GM18526 (cell line): ENCODE results near the gene APP.

ENCODE experiments used
- POLR2A ChIP-seq: IDR thresholded peaks from 3 replicates; pipeline ENCODE4 v1.6.1; 2011; ENCODE audit not compliant: insufficient read length; ENCODE audit errors: extremely low read depth

Gene APP

GRCh38 chr21:25994758-25995163 lies 175.8 kb downstream of the APP start:
- TF ChIP-seq POLR2A, result no peak

DNA sequence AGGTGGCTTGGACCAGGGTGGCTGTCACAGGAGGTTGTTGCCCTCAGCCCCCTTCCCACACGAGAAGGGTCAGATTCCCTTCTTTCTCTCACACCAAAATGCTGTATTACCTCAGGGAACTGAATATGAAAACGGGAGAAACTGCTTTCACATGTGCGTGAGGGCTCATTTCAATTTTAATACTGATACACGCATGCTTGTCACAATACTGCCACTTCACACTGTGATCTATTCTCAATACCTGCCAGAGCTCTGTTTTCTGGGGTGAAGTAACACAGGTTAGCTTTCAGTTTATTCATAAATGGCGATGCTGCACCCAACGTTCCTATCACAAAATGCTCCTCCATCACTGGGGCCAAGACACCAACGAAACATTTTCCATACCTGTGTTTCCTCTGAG lies 181.8 kb downstream of the APP start:
- TF ChIP-seq POLR2A, result no peak

GRCh38 chr21:25987531-25987930 lies 183.0 kb downstream of the APP start:
- no peak for TF ChIP-seq POLR2A

- no peak for TF ChIP-seq POLR2A
Observed at GRCh38 chr21:25986928-25987327, 183.6 kb downstream of the APP start.

DNA sequence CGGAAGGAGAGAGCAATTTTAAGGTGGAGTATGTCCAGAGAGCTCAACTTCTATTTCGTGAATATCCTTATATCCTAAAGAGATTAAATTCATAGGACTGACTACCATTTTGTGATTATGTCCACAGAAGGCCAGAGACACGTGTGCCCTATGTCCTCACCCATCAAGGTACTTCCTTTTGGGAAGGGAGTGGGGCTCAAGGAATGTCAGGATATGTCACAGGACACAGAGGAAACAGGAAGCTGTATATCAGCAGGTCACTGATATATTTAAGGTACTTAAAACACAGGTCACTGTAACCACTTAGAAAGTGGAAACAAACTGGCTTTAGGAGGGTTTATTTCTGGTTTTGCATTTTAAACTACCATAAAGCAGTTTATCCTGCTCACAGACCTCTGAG lies 184.6 kb downstream of the APP start:
- no peak for TF ChIP-seq POLR2A

DNA sequence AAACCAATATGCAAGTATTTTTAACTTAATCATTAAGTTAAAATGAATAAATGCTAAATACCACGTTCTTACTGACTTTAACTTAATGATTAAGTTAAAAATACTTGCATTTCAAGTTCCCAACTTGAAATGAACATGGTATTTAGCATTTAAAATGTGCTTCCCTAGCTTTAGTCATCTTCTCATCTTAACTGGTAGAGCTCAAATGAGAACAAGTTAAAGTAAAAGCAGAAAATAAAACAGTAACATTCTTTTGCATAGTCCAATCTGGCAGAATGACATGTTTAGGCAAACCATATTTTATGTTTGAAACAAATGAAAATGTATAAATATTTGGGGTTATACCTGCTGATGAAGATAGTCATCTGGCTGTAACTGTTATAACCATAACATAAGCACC lies 186.0 kb downstream of the APP start:
- TF ChIP-seq POLR2A, result no peak

GRCh38 chr21:25983745-25984144 lies 186.8 kb downstream of the APP start:
- TF ChIP-seq POLR2A, result no peak

DNA sequence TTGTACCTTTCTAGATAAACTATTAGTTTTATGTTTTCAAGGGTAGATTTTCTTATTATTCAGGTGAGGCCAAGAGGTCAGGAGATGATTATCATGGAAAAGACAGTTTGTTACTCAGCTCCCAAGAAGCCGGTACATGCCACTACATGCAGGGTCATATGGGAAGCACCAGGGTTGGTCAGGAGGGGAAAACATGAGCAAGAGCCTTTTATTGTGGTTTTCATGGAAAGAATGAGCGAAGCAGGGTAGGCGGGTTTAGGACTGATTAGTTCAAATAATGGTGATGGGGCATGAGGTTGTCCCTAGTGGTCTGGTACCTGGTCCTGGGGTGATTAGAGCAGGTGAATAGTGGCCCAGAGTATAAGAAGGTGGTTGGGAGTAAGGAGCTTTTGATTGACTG lies 189.9 kb downstream of the APP start:
- TF ChIP-seq POLR2A, result no peak

- TF ChIP-seq POLR2A, result no peak
Observed at GRCh38 chr21:25979845-25980616, 190.5 kb downstream of the APP start.

- TF ChIP-seq POLR2A, result no peak
Observed at GRCh38 chr21:25977068-25977611, 193.4 kb downstream of the APP start.

DNA sequence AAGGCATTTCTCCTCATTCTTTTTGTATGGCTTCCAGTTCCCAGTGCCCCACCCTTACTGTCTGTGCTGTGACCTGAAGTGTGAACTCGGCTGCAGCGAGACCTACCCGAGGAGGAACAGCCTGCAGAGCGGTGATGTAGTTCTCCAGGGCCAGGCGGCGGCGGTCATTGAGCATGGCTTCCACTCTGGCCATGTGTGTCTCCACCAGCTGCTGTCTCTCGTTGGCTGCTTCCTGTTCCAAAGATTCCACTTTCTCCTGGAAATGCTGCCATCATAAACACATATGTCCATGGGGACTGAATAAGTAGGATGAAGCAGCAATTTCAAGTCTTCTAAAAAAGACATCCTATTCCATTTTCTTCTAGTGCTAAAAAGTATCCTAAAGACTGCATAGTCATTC lies 195.6 kb downstream of the APP start:
- TF ChIP-seq POLR2A, result no peak

DNA sequence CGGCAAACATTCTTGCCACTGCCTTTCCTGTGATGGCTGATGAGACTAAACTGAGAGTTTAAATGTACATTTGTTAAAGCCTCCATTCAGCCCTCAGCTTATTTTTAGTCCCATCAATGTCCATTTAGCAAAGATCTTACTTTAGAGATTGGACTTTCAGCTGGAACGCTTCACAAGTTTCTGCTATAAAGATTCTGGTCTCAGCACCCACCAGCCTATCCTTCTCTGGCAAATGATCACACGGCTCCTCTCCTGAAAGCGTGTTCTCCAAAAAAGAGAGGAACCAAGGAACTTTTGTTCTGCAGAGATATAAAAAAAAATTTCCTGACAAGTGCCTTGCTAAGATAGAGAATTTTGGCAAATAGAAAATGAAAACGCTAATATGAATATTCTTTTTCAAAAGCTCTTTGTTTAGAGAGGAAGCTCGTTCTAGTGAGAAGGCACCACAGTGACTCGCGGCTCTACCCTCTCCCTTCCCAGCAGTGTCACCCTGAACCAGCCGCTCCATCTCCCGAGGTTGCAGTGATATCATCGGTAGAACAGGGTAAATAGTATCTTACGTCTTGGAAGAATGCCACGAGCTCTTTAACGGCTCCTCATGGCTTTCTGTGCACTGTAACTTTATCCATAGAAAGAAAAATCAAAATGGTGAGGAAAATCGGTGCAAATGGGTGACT lies 200.2 kb downstream of the APP start:
- TF ChIP-seq POLR2A, result no peak

- no peak for TF ChIP-seq POLR2A
Observed at GRCh38 chr21:25967901-25968438, 202.6 kb downstream of the APP start.

GRCh38 chr21:25967181-25967900 lies 203.2 kb downstream of the APP start:
- TF ChIP-seq POLR2A, result no peak

GRCh38 chr21:25965951-25966707 lies 204.4 kb downstream of the APP start:
- no peak for TF ChIP-seq POLR2A

GRCh38 chr21:25964926-25965325 lies 205.6 kb downstream of the APP start:
- TF ChIP-seq POLR2A, result no peak
